H9 (cell line): ENCODE measurements around the gene SIPA1L3. TPM values are rescaled to one million over a fixed set of nuclear protein-coding genes. Genes with fewer than 3 reads are reported as not detected.

ENCODE experiments used
- DNase-seq: peaks from one replicate; pipeline ENCODE4 v3.0.0-alpha.2; 2017
- H2AFZ ChIP-seq: one replicate; pipeline ENCODE4 v1.6.1; 2013; ENCODE audit warnings: mild to moderate bottlenecking, low read length, control low read depth, moderate library complexity
- H2AK5ac ChIP-seq: 2 replicates; pipeline ENCODE4 v1.6.1; 2013; ENCODE audit warnings: low read length, control low read depth, mixed read lengths; ENCODE audit not compliant: insufficient read length
- H2BK120ac ChIP-seq: one replicate; pipeline ENCODE4 v1.6.1; 2013; ENCODE audit warnings: low read depth, mild to moderate bottlenecking, low read length, control low read depth, inconsistent platforms; ENCODE audit not compliant: poor library complexity, severe bottlenecking
- H2BK12ac ChIP-seq: 2 replicates; pipeline ENCODE4 v1.6.1; 2013; ENCODE audit warnings: low read length, control low read depth, mixed read lengths, low read depth; ENCODE audit not compliant: insufficient read length
- H2BK15ac ChIP-seq: 2 replicates; pipeline ENCODE4 v1.6.1; 2013; ENCODE audit warnings: low read depth, low read length, control low read depth
- H2BK20ac ChIP-seq: one replicate; pipeline ENCODE4 v1.6.1; 2013; ENCODE audit warnings: low read depth, mild to moderate bottlenecking, low read length, control low read depth, inconsistent platforms; ENCODE audit not compliant: poor library complexity, severe bottlenecking
- H2BK5ac ChIP-seq: 2 replicates; pipeline ENCODE4 v1.6.1; 2013; ENCODE audit warnings: low read length, control low read depth, mixed read lengths; ENCODE audit not compliant: insufficient read length
- H3K14ac ChIP-seq: 2 replicates; pipeline ENCODE4 v1.6.1; 2013; ENCODE audit warnings: low read length, control low read depth; ENCODE audit not compliant: insufficient read depth
- H3K18ac ChIP-seq: 2 replicates; pipeline ENCODE4 v1.6.1; 2013; ENCODE audit warnings: low read depth, mild to moderate bottlenecking, mixed read lengths, low read length, control low read depth; ENCODE audit not compliant: insufficient read length
- H3K23ac ChIP-seq: 2 replicates; pipeline ENCODE4 v1.6.1; 2013; ENCODE audit warnings: low read length, control low read depth, mixed read lengths, low read depth; ENCODE audit not compliant: insufficient read length
- H3K23me2 ChIP-seq: 2 replicates; pipeline ENCODE4 v1.6.1; 2013; ENCODE audit warnings: low read depth, mild to moderate bottlenecking, mixed read lengths, low read length, control low read depth; ENCODE audit not compliant: insufficient read length, poor library complexity, severe bottlenecking
- H3K27ac ChIP-seq: 2 replicates; pipeline ENCODE4 v1.5.1; 2013; ENCODE audit warnings: low read length, control low read depth, mixed read lengths, low read depth; ENCODE audit not compliant: insufficient read length
- H3K27me3 ChIP-seq: 2 replicates; pipeline ENCODE4 v1.6.1; 2013; ENCODE audit warnings: low read length, control low read depth, inconsistent platforms; ENCODE audit not compliant: insufficient read depth
- H3K4ac ChIP-seq: 2 replicates; pipeline ENCODE4 v1.6.1; 2013; ENCODE audit warnings: low read depth, mild to moderate bottlenecking, control low read depth, inconsistent platforms, low read length, moderate library complexity
- H3K4me1 ChIP-seq: 2 replicates; pipeline ENCODE4 v1.6.1; 2013; ENCODE audit warnings: low read length, control low read depth, inconsistent platforms; ENCODE audit not compliant: insufficient read depth
- H3K4me2 ChIP-seq: 2 replicates; pipeline ENCODE4 v1.6.1; 2013; ENCODE audit warnings: low read length, control low read depth, mixed read lengths; ENCODE audit not compliant: insufficient read length, insufficient read depth
- H3K56ac ChIP-seq: 2 replicates; pipeline ENCODE4 v1.6.1; 2013; ENCODE audit warnings: low read depth, mild to moderate bottlenecking, mixed read lengths, low read length, control low read depth; ENCODE audit not compliant: insufficient read length
- H3K79me1 ChIP-seq: 2 replicates; pipeline ENCODE4 v1.6.1; 2013; ENCODE audit warnings: low read depth, mild to moderate bottlenecking, moderate library complexity, low read length, control low read depth, inconsistent platforms; ENCODE audit not compliant: insufficient read depth, poor library complexity, severe bottlenecking
- H3K79me2 ChIP-seq: 2 replicates; pipeline ENCODE4 v1.6.1; 2013; ENCODE audit warnings: low read length, control low read depth, inconsistent platforms; ENCODE audit not compliant: insufficient read depth
- H3K9ac ChIP-seq: 2 replicates; pipeline ENCODE4 v1.6.1; 2013; ENCODE audit warnings: low read length, control low read depth, mixed read lengths; ENCODE audit not compliant: insufficient read length; ENCODE audit errors: extremely low read depth
- H3K9me3 ChIP-seq: one replicate; pipeline ENCODE4 v1.6.1; 2013; ENCODE audit warnings: low read depth, low read length, inconsistent platforms; ENCODE audit not compliant: control insufficient read depth
- H3T11ph ChIP-seq: one replicate; pipeline ENCODE4 v1.6.1; 2013; ENCODE audit warnings: mild to moderate bottlenecking, low read length, control low read depth, inconsistent platforms
- H4K20me1 ChIP-seq: one replicate; pipeline ENCODE4 v1.6.1; 2013; ENCODE audit not compliant: control insufficient read depth, insufficient read length, insufficient read depth
- H4K5ac ChIP-seq: 2 replicates; pipeline ENCODE4 v1.6.1; 2013; ENCODE audit warnings: low read depth, mild to moderate bottlenecking, mixed read lengths, low read length, control low read depth; ENCODE audit not compliant: insufficient read length
- H4K8ac ChIP-seq: replicated peaks from 2 replicates; pipeline ENCODE4 v1.6.1; 2013; ENCODE audit warnings: low read length, control low read depth, mixed read lengths, low read depth; ENCODE audit not compliant: insufficient read length
- H4K91ac ChIP-seq: 2 replicates; pipeline ENCODE4 v1.6.1; 2013; ENCODE audit warnings: low read depth, mild to moderate bottlenecking, moderate library complexity, mixed read lengths, low read length, control low read depth; ENCODE audit not compliant: insufficient read length
- H3K27ac Mint-ChIP-seq, 3 experiments: 2 replicates in 2 of 3; 3 replicates in 1 of 3; pipeline ENCODE4 v1.8.0; 2020 to 2021; ENCODE audit warnings: mixed read lengths in 3 of 3, mild to moderate bottlenecking in 1 of 3, moderate library complexity in 1 of 3
- H3K27me3 Mint-ChIP-seq: 2 replicates; pipeline ENCODE4 v1.8.0; 2021; ENCODE audit warnings: low read depth, mild to moderate bottlenecking, moderate library complexity, mixed read lengths
- H3K36me3 Mint-ChIP-seq, 3 experiments: 2 replicates in 2 of 3; 3 replicates in 1 of 3; pipeline ENCODE4 v1.8.0; 2020 to 2021; ENCODE audit warnings: low read depth in 3 of 3, mixed read lengths in 3 of 3; ENCODE audit not compliant: insufficient read depth in 1 of 3
- H3K4me1 Mint-ChIP-seq, 2 experiments: 2 replicates each; pipeline ENCODE4 v1.8.0; 2020; ENCODE audit warnings: mixed read lengths in 2 of 2
- H3K4me3 Mint-ChIP-seq, 2 experiments: 2 replicates in 1 of 2; 3 replicates in 1 of 2; pipeline ENCODE4 v1.8.0; 2020 to 2021; ENCODE audit warnings: mild to moderate bottlenecking in 2 of 2, mixed read lengths in 2 of 2, moderate library complexity in 1 of 2
- H3K9me3 Mint-ChIP-seq, 2 experiments: 2 replicates in 1 of 2; 3 replicates in 1 of 2; pipeline ENCODE4 v1.8.0; 2020; ENCODE audit warnings: mild to moderate bottlenecking in 2 of 2, mixed read lengths in 2 of 2, moderate library complexity in 1 of 2
- CTCF ChIP-seq: fragments of 200-600 bp; sonication (generic); conservative IDR thresholded peaks from 3 replicates; pipeline ENCODE4 v1.8.0; 2021; ENCODE audit warnings: antibody characterized with exemption, mild to moderate bottlenecking
- WGBS: extraction: QIAGEN DNeasy Blood & Tissue Kit; methylation state at CpG from one replicate; pipeline ENCODE4 v1.1.7; 2013; ENCODE audit warnings: missing lambda C conversion rate, low lambda C conversion rate, mixed read lengths; ENCODE audit not compliant: insufficient read length; ENCODE audit errors: extremely low coverage; 5-methylcytosine and 5-hydroxymethylcytosine counted together
- total RNA-seq: library from RNA; stranded (reverse); gene quantifications from 2 replicates; pipeline ENCODE4 v1.2.1, GENCODE V29; 2021

SIPA1L3 gene
- total RNA-seq, 1 experiment from 2014 or later, result 40.1 TPM

DNA sequence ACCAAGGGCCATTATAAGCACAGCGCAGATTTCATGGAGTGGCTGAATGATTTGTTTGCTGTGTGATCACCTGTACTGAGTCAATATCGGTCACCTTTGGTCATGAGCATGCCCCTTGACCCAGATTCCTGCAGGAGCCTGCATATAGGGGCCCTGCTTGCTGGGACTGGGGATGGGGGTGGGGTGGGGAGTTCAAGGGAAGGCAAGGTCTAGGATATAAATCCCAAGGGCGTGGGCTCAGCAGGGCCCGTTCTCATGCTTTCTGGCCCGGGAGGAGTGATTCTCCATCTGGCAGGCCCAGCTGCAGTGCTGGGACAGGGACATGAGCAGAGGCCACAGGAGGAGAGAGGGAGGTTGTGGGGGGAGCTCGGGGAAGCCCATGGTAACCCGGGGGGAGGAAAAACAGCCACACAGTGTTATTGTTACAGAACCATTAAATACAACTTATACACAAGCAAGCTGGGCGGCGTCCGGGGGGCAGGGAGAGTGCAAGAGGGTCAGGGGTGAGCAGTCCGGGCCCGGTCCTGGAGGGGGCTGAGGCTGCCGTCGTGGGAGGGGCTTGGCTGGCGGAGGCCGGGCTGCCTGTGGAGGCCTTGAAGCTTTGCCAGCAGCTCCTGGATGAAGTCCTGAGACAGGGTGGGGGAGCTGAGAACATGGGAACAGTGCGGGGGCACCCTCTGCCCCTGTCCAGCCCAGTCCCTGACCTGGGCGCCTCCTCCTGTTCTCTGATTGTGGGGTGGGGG, 344.0 kb downstream of the SIPA1L3 start:
- Histone ChIP-seq H3K18ac (no peak overlapping the region), H2AK5ac (no peak overlapping the region), H3K4me2 (peak overlapping the region; percentile 71), H3K9me3 (no peaks in the 10 kb centered on the region), H3K79me2 (no peaks in the 10 kb centered on the region), H3K9ac (no peak overlapping the region), H4K8ac (no peak overlapping the region), H4K20me1 (no peaks in the 10 kb centered on the region), H2AFZ (no peak overlapping the region), H3K27me3 (no peaks in the 10 kb centered on the region; the same call in 1 of the 2 replicates), H3K4me1 (peaks cover 3% of the 10 kb centered on the region; the same call in 1 of the 2 replicates), H2BK15ac (no peak overlapping the region), H2BK5ac (no peak overlapping the region), H3K27ac (no peak overlapping the region), H3K23ac (no peak overlapping the region), H2BK20ac (no peak overlapping the region), H3K4ac (no peak overlapping the region), H3K23me2 (peaks cover 7% of the 10 kb centered on the region), H4K5ac (no peak overlapping the region), H3T11ph (no peak overlapping the region), H3K56ac (no peak overlapping the region), H4K91ac (no peak overlapping the region), H3K14ac (no peak overlapping the region), H2BK12ac (no peak overlapping the region), H2BK120ac (no peak overlapping the region), H3K79me1 (no peaks in the 10 kb centered on the region)
- H3K27ac Mint-ChIP-seq, result peak overlapping the region; percentile 16 to 80 (median 50); a peak in 6 of 7 replicates
- peaks cover 39 to 51% of the 10 kb centered on the region in 2 experiments for H3K4me1 Mint-ChIP-seq
- TF ChIP-seq CTCF, result no peak
- peaks cover 18% of the 10 kb centered on the region for H3K27me3 Mint-ChIP-seq
- H3K36me3 Mint-ChIP-seq, result no peaks in the 10 kb centered on the region; a peak in 2 of 7 replicates
- no peaks in the 10 kb centered on the region; a peak in 1 of 5 replicates for H3K9me3 Mint-ChIP-seq
- DNase-seq, result peak; percentile 55
- WGBS, result no CpG with 5 or more reads among the region's 18 CpGs
- peak overlapping the region in 1 of 2 experiments; percentile 68; a peak in 3 of 5 replicates for H3K4me3 Mint-ChIP-seq
